Smooth muscle cell (in vitro differentiated cells): ENCODE results near the gene ACSS1. TPM values are rescaled to one million over a fixed set of nuclear protein-coding genes. Genes with fewer than 3 reads are reported as not detected.

ENCODE experiments used
- DNase-seq: peaks from one replicate; lab custom pipeline; 2025; ENCODE audit not compliant: unreplicated experiment; lab: John Stamatoyannopoulos, UW
- H2AFZ ChIP-seq: fragments of 200-600 bp; sonication (generic); 2 replicates; pipeline ENCODE4 v1.6.0; 2016; ENCODE audit warnings: antibody characterized with exemption, low read depth, mild to moderate bottlenecking
- H3F3A ChIP-seq: fragments of 200-600 bp; sonication (generic); 2 replicates; pipeline ENCODE4 v1.6.0; 2017; ENCODE audit warnings: antibody characterized with exemption, low read depth
- H3K27ac ChIP-seq: fragments of 200-600 bp; sonication (generic); 2 replicates; pipeline ENCODE4 v1.5.1; 2016; ENCODE audit warnings: low read depth, mild to moderate bottlenecking
- H3K27me3 ChIP-seq: fragments of 200-600 bp; sonication (generic); 2 replicates; pipeline ENCODE4 v1.6.1; 2016; ENCODE audit warnings: low read depth, mild to moderate bottlenecking
- H3K36me3 ChIP-seq: fragments of 200-600 bp; sonication (generic); 2 replicates; pipeline ENCODE4 v1.5.1; 2016; ENCODE audit warnings: low read depth
- H3K4me1 ChIP-seq: fragments of 200-600 bp; sonication (generic); 2 replicates; pipeline ENCODE4 v1.5.1; 2016; ENCODE audit warnings: low read depth
- H3K4me2 ChIP-seq: fragments of 200-600 bp; sonication (generic); 2 replicates; pipeline ENCODE4 v1.6.0; 2016; ENCODE audit warnings: mild to moderate bottlenecking
- H3K4me3 ChIP-seq: fragments of 200-600 bp; sonication (generic); 2 replicates; pipeline ENCODE4 v1.5.1; 2016; ENCODE audit warnings: mild to moderate bottlenecking
- H3K79me2 ChIP-seq: fragments of 200-600 bp; sonication (generic); 2 replicates; pipeline ENCODE4 v1.6.0; 2016; ENCODE audit warnings: low read depth, mild to moderate bottlenecking
- H3K9ac ChIP-seq: fragments of 200-600 bp; sonication (generic); 2 replicates; pipeline ENCODE4 v1.6.0; 2016; ENCODE audit warnings: low read depth
- H3K9me3 ChIP-seq: fragments of 200-600 bp; sonication (generic); replicated peaks from 2 replicates; pipeline ENCODE4 v1.5.1; 2016; ENCODE audit warnings: low read depth
- H4K20me1 ChIP-seq: fragments of 200-600 bp; sonication (generic); 2 replicates; pipeline ENCODE4 v1.6.0; 2016; ENCODE audit warnings: low read depth
- WGBS: methylation state at CpG from one replicate; pipeline ENCODE4 v1.1.7; 2016; ENCODE audit warnings: low lambda C conversion rate; 5-methylcytosine and 5-hydroxymethylcytosine counted together
- polyA plus RNA-seq: library from polyadenylated mRNA; unstranded; fragments of >200 nt; fragmentation: Nextera tagmentation; extraction: Ambion mirVana; gene quantifications from 2 replicates; pipeline ENCODE4 v1.2.1, GENCODE V29; 2016
- total RNA-seq: library from RNA; depleted of rRNA; stranded (reverse); fragments of >200 nt; gene quantifications from 2 replicates; pipeline ENCODE4 v1.2.3, GENCODE V29; 2014
- TF ChIP-seq, protein P1 (sequence below): fragments of 200-600 bp; sonication (generic); IDR thresholded peaks from 2 replicates; pipeline ENCODE4 v1.5.1; 2017; ENCODE audit warnings: borderline replicate concordance, mild to moderate bottlenecking, antibody characterized with exemption; ENCODE audit not compliant: insufficient read depth, poor library complexity, severe bottlenecking

The ACSS1 gene
- total and polyA plus RNA-seq, 2 experiments from 2014 or later, result 2.4 to 2.8 TPM

DNA sequence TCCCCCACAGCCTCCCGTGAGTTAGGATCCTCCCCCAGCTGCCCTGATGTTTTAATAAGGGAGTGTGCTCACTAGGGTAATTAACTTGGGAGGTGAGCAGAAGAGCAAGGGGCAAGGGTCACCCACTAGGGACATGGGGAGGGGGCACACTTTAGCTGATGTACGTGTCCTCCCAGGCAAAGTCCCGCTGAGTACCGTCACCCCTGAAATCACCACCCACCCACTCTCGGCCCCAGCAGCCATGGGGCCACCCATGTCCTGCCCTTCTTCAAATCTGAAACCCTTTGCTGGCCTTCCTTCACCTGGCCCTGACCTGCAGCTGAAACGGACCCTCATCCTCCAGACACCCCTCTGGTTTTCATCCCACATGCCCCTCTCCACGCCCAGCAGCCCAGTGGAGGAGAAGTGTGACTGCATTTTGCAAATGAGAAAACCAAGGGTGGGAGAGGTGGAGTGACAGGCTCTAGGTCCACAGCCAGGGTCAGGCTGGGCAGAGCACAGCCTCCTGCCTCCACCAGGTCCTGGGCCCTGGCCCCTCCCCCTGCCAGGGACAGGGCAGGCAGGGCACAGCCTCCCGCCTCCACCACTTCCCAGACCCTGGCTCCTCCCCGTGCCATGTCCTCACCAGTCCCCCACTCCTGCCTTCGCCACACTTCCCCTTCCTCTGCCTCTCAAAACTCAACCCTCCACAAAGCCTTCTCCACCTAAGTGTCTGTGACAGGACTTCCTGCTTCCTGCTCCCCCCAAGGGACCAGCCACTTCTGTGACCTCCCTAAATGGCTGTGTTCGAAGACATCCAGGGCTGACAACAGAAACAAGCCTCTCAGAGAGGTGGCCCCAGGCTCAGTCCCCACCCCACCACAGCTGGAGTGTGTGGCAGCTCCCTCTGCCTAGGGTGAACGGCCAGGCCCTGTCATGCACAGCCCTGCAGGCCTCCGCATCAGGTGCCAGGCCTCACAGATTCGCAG is 15.1 kb downstream of the ACSS1 start:
- TF ChIP-seq, protein P1, sequence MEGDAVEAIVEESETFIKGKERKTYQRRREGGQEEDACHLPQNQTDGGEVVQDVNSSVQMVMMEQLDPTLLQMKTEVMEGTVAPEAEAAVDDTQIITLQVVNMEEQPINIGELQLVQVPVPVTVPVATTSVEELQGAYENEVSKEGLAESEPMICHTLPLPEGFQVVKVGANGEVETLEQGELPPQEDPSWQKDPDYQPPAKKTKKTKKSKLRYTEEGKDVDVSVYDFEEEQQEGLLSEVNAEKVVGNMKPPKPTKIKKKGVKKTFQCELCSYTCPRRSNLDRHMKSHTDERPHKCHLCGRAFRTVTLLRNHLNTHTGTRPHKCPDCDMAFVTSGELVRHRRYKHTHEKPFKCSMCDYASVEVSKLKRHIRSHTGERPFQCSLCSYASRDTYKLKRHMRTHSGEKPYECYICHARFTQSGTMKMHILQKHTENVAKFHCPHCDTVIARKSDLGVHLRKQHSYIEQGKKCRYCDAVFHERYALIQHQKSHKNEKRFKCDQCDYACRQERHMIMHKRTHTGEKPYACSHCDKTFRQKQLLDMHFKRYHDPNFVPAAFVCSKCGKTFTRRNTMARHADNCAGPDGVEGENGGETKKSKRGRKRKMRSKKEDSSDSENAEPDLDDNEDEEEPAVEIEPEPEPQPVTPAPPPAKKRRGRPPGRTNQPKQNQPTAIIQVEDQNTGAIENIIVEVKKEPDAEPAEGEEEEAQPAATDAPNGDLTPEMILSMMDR, result no peak
- no peaks in the 10 kb centered on the region for H3K9me3 ChIP-seq
- no peak for DNase-seq
- H3K27ac ChIP-seq, result no peak overlapping the region
- H3K79me2 ChIP-seq, result no peaks in the 10 kb centered on the region
- no peak overlapping the region for H3K9ac ChIP-seq
- H3K4me1 ChIP-seq, result no peaks in the 10 kb centered on the region
- WGBS, result 88% methylated on average over 13 of the region's 14 CpGs
- no peak overlapping the region for H3K4me2 ChIP-seq
- no peaks in the 10 kb centered on the region for H3K27me3 ChIP-seq
- H3F3A ChIP-seq, result no peaks in the 10 kb centered on the region
- no peaks in the 10 kb centered on the region for H3K36me3 ChIP-seq
- H2AFZ ChIP-seq, result no peak overlapping the region
- no peaks in the 10 kb centered on the region for H4K20me1 ChIP-seq
- H3K4me3 ChIP-seq, result no peak overlapping the region

DNA sequence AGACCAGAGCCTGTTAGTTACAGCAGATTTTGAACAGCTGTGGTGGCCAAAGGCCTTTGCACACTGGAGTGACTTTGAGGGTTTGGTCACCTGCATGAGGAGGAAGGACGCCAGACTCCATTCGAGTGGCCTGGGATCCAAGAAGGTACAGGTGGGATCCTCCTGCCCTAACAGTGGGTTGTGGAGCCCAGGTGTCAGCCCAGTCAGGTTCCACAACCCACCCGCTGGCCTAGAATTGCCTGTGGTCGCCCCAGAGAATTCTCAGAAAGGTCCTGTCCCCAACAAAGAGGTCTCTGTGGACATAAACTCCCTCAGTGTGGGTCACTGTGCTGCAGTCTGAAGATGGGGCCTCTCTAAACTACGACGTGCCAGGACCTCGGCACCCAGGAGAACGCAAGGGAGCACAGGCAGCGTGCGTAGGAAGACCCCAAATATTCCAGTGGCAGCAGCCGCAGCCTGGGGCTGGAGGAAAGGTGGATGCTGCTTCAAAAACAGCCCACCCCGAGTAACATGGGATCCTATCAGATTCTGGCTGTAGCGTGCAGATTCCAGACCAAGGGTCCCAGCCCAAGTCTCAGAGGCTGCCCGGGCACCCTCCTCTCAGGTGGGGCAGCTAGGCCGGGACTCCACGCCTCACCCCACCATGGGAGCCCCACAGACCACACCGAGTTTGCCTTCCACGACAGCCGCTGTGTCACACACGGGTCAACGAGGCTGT is 16.0 kb downstream of the ACSS1 start:
- WGBS, result 96% methylated on average over 21 of the region's 21 CpGs
- no peaks in the 10 kb centered on the region for H3K27me3 ChIP-seq
- H2AFZ ChIP-seq, result no peak overlapping the region
- no peak overlapping the region for H3K27ac ChIP-seq
- H3F3A ChIP-seq, result no peaks in the 10 kb centered on the region
- H3K4me3 ChIP-seq, result no peak overlapping the region
- H3K36me3 ChIP-seq, result no peaks in the 10 kb centered on the region
- H3K79me2 ChIP-seq, result no peaks in the 10 kb centered on the region
- TF ChIP-seq, protein P1, result no peak
- H4K20me1 ChIP-seq, result no peaks in the 10 kb centered on the region
- DNase-seq, result no peak
- no peaks in the 10 kb centered on the region for H3K9me3 ChIP-seq
- no peak overlapping the region for H3K9ac ChIP-seq
- H3K4me1 ChIP-seq, result no peaks in the 10 kb centered on the region
- H3K4me2 ChIP-seq, result no peak overlapping the region

DNA sequence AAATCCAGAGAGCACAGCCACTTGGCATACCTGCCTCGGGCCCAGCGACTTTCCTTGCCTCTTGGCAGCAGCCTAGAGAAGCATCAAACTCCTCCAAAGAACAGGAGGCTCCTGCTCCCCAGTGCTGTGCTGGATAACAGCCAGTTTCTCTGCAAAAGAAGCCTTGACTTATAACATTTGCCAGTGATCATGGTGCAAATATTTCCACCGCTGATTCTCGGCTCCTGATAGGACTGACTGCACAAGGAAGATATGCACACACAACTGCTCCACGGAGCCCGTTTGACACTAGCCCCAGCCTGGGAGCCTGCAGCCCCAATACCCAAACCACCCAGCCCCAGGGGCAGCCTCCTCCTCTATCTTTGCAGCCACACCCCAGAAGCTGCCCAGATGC is 17.5 kb downstream of the ACSS1 start:
- Histone ChIP-seq H3K27me3 (no peaks in the 10 kb centered on the region), H4K20me1 (no peaks in the 10 kb centered on the region), H3K79me2 (no peaks in the 10 kb centered on the region), H3K27ac (no peak overlapping the region), H3K9ac (no peak overlapping the region), H3F3A (no peaks in the 10 kb centered on the region), H3K4me3 (no peak overlapping the region), H3K36me3 (no peaks in the 10 kb centered on the region), H3K4me1 (no peaks in the 10 kb centered on the region), H3K9me3 (no peaks in the 10 kb centered on the region), H3K4me2 (no peak overlapping the region), H2AFZ (no peak overlapping the region)
- WGBS, result 77% methylated on average over 6 of the region's 6 CpGs
- no peak for DNase-seq
- TF ChIP-seq, protein P1, result no peak
